HG03571 (cell line): ENCODE data around the gene ZYX.
A peak's percentile ranks its signal among the peaks of the same experiment; 100 is the strongest.
"Not testable (repeated sequence)": the region's sequence is repeated elsewhere in the genome, so short reads cannot be mapped to it uniquely, and the experiment has no call there.

Source experiments
- ATAC-seq: cut with Tn5 transposase; IDR thresholded peaks from one replicate; pipeline ENCODE4 v1.9.1; 2021; ENCODE audit not compliant: unreplicated experiment

Gene ZYX

DNA sequence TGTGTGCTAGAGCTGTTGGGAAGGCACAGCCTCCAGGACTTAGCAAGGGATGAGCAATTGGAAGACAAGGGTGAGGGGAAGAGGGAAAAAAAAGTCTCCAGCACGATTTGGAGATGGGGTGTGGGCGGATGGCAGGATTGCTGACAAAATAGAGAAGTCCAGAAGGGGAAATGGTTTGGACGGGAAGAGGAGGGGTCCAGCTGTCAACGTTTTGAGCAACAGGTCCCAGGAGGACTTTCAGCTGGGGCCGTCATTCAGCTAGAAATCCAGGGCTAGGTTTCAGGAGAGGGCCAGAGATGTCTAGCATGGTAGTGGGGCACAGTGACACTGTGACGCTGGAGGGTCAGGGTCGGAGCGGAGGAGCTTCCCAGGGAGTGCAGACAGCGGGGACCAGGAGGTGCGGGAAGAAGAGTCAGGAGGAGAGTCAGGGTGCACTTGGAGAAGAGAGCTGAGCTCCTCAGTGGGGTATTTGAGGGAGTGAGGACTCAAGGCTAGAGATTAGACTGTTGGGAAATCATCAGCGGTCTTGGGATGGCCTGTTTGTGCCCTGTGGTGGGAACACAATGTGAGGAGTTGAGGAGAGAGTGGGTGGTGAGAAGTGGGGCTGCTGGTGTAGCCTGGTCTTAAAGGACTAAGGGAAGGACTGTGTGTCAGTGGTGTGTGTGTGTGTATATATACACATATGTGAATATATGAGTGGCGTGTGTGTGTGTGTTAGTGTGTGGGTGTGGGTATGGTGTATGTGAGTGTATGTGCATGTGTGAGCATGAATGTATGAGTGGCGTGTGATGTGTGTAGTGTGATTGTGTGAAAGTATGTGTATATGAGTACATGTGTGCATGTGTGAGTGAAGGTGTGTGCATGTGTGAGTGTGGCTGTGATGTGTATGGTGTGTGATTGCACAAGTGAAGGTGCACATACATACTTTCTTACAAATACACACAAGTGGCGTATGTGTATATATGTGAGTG, 3.8 kb downstream of the ZYX start:
- no peak for ATAC-seq

- ATAC-seq, result peak; percentile 51
Observed at GRCh38 chr7:143385891-143386781, 5.0 kb downstream of the ZYX start.

GRCh38 chr7:143387156-143387975, 6.2 kb downstream of the ZYX start:
- ATAC-seq, result no peak

DNA sequence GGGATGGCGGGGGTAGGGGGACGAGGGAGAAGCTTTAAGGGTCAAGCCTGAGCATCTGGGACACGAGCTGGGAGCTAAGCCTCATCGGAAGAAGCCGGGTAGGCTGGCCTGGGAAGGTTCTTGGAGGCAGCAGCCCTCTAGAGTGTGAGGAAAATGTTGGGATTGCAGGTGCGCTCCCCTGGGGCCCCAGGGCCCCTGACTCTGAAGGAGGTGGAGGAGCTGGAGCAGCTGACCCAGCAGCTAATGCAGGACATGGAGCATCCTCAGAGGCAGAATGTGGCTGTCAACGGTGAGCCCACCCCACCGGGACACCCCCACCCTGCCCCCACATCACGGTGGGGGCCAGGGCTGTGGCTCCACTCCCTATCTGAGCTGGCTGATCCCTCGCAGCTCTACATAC, 6.9 kb downstream of the ZYX start:
- no peak for ATAC-seq

DNA sequence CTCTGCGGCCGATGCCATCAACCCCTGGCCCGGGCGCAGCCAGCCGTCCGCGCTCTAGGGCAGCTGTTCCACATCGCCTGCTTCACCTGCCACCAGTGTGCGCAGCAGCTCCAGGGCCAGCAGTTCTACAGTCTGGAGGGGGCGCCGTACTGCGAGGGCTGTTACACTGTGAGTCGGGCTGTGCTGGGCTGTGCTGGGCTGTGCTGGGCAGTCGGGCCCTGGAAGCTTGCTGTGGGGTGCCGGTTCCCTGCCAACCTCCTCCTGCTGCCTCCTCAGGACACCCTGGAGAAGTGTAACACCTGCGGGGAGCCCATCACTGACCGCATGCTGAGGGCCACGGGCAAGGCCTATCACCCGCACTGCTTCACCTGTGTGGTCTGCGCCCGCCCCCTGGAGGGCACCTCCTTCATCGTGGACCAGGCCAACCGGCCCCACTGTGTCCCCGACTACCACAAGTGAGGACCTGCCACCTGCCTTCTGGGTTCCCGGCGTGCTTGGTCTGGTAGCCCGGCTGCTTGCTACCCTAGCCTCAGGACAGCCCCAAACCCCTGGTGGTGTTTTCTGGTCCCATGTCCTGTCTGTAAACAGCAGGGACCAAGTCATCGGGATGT, 7.5 kb downstream of the ZYX start:
- no peak for ATAC-seq

- ATAC-seq, result no peak
Observed at GRCh38 chr7:143389316-143390103, 8.4 kb downstream of the ZYX start.

- ATAC-seq, result no peak
Observed at GRCh38 chr7:143390104-143390772, 9.1 kb downstream of the ZYX start.

DNA sequence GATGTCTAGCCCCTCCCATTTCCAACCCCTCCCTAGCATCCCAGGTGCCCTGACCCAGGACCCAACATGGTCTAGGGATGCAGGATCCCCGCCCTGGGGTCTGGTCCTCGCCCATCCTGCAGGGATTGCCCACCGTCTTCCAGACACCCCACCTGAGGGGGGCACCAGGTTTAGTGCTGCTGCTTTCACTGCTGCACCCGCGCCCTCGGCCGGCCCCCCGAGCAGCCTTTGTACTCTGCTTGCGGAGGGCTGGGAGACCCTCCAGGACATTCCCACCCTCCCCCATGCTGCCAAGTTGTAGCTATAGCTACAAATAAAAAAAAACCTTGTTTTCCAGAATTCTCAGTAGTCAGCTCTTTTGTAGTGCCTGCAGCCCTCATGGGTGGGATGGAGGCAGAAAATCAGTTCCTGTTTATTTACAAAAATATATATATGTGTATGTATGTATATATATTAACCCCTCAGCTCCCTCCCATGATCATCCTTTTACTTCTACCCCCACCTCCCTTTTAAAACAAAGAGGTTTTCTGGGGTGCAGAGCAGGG, 9.7 kb downstream of the ZYX start:
- no peak for ATAC-seq

DNA sequence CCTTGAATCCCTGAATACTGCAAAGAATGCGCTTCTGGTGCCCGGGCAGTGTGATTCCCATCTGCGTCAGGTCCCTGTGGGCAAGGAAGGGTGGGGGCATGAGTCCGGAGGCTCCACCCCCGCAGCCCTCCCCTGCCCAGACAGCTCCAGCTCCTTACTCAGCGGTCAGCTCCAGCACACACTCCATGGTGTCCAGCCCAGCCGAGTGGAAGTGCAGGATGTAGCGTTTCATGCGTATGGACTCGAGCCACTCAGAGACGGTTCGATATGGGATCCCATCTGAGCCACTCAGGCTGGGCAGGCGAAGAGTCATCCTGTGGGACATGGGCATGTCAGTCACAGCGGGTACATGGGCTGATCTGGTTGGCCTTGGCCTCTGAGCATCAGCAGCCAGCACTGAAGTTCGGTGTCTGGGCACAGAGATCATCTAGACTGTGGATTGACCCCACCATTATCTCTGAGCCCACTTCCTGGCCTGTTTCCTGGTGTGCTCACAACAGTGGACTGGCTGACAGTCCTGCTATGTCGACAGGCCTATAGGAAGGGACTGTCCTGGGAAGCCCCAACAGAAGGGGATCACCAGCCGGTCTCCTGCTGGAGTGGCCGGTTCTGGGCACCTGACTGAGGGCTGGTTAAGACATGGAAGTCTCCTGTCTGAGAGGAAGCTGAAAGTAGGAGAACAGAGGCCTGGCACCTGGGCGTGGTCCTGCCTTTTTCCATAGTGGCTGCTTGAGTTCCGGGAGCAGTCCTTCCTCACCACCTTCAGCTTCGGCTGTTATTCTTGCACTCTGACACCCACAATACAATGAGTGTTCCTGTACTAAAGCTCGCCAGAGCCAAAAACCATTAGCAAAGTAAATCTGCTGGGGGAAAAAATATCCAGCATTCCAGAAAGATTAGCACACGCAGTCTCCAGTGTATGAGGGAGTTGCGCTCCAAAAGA, 10.6 kb downstream of the ZYX start:
- no peak for ATAC-seq

- not testable (repeated sequence) for ATAC-seq
Observed at GRCh38 chr7:143392427-143392826, 11.3 kb downstream of the ZYX start.

GRCh38 chr7:143392875-143393266, 11.7 kb downstream of the ZYX start:
- ATAC-seq, result no peak

- ATAC-seq, result no peak
Observed at GRCh38 chr7:143393267-143394041, 12.3 kb downstream of the ZYX start.

- no peak for ATAC-seq
Observed at GRCh38 chr7:143394068-143394467, 12.9 kb downstream of the ZYX start.

- no peak for ATAC-seq
Observed at GRCh38 chr7:143394777-143395176, 13.6 kb downstream of the ZYX start.

DNA sequence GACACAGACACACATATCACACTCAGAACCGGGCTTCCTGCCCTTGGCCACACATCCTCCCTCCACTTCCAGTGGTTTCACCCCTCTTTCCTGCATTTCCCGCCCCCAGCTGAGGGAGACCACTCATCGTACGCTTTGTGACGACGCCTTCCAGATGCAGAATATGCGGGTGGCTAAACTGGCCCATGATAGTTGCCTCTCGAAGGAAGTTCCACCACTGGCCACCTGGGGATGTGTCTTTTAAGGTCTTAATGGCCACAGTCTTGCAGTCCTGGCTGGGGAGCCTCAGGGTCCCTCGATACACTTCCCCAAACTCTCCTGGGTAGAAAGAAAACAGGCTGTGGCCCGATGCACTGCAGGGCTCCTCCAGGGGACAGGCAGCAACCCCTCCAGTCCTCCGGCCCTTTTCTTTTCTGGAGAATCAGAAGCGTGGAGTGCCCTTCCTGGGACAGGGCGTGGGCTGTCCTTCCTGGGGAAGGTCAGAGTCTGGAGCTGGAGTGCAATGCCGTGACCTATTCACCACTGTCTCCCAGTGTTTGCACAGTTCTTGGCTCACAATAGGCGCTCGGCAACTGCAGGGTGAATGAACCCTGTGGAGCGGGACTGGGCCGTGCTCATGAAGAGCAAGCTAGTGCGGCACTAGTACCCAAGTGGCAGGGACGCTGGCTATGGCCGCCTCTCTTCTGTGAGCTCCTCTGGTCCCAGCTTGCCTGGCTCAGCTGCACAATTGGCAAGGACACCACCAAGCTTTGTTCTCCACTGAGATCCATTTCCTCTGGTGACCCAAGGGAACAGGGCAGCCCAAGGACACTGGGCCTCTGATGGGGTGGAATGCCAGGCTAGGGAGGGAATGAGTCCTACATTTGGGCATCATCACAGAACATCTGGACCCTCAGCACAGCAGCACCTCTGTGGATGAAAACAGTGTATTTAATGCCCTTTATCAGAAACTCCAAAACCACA, 14.3 kb downstream of the ZYX start:
- ATAC-seq, result no peak

GRCh38 chr7:143396182-143396581, 15.0 kb downstream of the ZYX start:
- ATAC-seq, result no peak
